Chondrocyte (in vitro differentiated cells): ENCODE results near the gene TRAF2. TPM values are rescaled to one million over a fixed set of nuclear protein-coding genes. Genes with fewer than 3 reads are reported as not detected.

Experiments
- DNase-seq: peaks from one replicate; pipeline ENCODE4 v3.0.0; 2021; ENCODE audit warnings: mixed read lengths, low spot score
- H3K27ac Mint-ChIP-seq: one replicate; pipeline ENCODE4 v1.8.0; 2021; ENCODE audit warnings: mild to moderate bottlenecking, moderate library complexity, mixed read lengths; ENCODE audit not compliant: unreplicated experiment
- H3K27me3 Mint-ChIP-seq: 2 replicates; pipeline ENCODE4 v1.8.0; 2021; ENCODE audit warnings: low read depth, mixed read lengths
- H3K36me3 Mint-ChIP-seq: 2 replicates; pipeline ENCODE4 v1.8.0; 2021; ENCODE audit warnings: low read depth, mixed read lengths
- H3K4me1 Mint-ChIP-seq: 2 replicates; pipeline ENCODE4 v1.8.0; 2021; ENCODE audit warnings: low read depth, mild to moderate bottlenecking, mixed read lengths
- H3K4me3 Mint-ChIP-seq: one replicate; pipeline ENCODE4 v1.8.0; 2021; ENCODE audit warnings: mild to moderate bottlenecking, moderate library complexity, mixed read lengths; ENCODE audit not compliant: unreplicated experiment
- H3K9me3 Mint-ChIP-seq: 2 replicates; pipeline ENCODE4 v1.8.0; 2021; ENCODE audit warnings: low read depth, mixed read lengths
- total RNA-seq: library from RNA; stranded (reverse); gene quantifications from 3 replicates; pipeline ENCODE4 v1.2.1, GENCODE V29; 2021
- TF ChIP-seq, protein P1 (sequence below): fragments of 200-600 bp; sonication (generic); IDR thresholded peaks from 2 replicates; pipeline ENCODE4 v1.5.0; 2021; ENCODE audit warnings: antibody characterized with exemption, mild to moderate bottlenecking, moderate library complexity

Gene TRAF2
- total RNA-seq, 1 donor from 2014 or later = 10.4 TPM

DNA sequence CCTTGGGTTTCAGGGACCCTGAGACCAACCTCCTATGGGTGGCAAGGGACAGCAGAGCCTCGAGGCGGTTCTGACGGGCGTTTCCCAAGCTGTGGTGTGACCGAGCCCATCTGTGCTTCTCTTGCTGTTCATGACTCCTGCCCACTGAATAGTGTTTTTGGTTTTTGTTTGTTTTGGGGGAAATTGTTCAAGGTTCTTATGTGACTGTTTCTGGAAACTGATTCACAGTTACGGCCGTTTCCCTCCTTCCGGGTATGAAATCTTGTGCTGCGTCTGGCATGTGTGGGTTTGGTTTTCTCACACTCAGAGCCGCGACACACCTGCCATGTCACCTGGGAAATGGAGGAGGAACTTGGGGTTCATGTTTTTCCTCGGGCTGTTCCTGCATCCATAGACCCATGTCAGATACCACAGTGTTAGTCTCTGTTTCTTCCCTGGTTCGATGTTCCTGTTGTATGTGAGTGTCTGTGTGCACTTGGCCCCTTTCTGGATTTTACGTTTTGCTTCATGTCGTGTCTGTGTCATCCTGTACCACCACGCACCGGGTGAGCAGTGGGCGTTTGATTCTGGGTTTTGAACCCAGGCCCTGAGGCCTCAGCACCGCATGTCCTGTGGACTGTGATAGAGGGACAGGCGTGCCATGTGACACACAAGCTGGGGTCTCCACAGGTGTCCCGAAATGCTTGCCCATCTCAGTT lies 29.5 kb downstream of the TRAF2 start:
- H3K36me3 Mint-ChIP-seq = peaks cover 24% of the 10 kb centered on the region
- DNase-seq = no peak
- H3K4me3 Mint-ChIP-seq = no peak overlapping the region
- TF ChIP-seq, protein P1, sequence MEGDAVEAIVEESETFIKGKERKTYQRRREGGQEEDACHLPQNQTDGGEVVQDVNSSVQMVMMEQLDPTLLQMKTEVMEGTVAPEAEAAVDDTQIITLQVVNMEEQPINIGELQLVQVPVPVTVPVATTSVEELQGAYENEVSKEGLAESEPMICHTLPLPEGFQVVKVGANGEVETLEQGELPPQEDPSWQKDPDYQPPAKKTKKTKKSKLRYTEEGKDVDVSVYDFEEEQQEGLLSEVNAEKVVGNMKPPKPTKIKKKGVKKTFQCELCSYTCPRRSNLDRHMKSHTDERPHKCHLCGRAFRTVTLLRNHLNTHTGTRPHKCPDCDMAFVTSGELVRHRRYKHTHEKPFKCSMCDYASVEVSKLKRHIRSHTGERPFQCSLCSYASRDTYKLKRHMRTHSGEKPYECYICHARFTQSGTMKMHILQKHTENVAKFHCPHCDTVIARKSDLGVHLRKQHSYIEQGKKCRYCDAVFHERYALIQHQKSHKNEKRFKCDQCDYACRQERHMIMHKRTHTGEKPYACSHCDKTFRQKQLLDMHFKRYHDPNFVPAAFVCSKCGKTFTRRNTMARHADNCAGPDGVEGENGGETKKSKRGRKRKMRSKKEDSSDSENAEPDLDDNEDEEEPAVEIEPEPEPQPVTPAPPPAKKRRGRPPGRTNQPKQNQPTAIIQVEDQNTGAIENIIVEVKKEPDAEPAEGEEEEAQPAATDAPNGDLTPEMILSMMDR = no peak
- no peak overlapping the region for H3K27ac Mint-ChIP-seq
- H3K9me3 Mint-ChIP-seq = no peaks in the 10 kb centered on the region
- no peaks in the 10 kb centered on the region for H3K27me3 Mint-ChIP-seq
- H3K4me1 Mint-ChIP-seq = no peaks in the 10 kb centered on the region

DNA sequence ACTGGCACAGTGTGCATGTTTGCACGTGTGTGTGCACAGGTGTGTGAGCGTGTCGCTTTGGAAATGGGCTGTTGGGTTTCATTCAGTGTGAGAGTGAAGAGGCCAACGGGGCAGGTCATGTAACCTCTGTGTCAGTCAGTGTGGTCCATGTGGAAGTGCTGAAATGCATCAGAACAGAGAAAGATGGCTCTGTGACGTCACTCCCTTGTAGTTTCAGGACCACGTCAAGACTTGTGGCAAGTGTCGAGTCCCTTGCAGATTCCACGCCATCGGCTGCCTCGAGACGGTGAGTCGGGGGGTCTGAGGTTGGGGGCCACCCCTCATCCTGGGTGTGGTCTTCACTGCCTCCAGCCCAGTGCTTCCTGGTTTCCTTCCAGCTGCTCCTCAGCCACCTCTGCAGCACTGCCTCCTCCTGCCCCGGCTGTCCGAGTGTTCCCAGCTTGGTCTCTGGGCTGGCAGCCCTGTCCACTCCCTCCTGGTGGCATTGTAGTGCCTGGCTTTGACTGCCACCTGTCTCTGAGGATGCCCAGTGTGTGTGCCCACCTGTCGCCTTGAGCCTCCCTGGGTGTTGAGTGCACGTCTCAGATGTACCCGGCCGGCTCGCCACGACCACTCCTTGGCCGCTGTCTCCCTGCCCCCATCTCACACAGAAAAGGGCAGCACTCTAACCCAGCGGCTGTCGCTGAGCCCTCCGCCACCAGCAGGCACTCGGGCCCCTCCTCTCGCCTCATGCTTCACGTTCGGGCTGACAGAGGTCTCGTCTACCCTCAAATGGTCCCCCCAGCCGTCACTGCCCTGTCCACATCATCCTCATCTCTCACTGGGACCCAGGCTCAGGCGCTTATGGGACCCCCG lies 30.2 kb downstream of the TRAF2 start:
- H3K36me3 Mint-ChIP-seq = peaks cover 25% of the 10 kb centered on the region

DNA sequence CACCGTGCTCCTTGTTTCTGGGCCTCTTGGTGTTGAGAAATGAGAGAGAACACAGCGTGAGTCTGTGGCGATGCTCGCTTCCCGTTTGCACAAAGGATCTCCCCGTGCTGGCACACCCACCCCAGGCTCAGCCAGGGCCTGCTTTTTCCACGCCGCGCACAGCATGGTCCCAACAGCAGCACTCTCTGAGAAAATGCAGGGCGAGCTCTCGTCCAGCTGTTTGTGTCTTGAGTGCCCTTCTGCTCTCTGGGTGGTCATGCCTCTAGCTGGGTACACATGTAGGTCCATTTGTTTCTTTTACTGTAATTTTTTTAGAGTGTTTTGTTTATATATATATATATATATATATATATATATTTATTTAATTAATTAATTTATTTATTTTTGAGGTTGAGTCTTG lies 31.6 kb downstream of the TRAF2 start:
- H3K27ac Mint-ChIP-seq = no peak overlapping the region

More for the DNA sequence above, 30.2 kb downstream of the TRAF2 start:
- DNase-seq = no peak
- Mint-ChIP-seq H3K27ac (no peak overlapping the region), H3K9me3 (no peaks in the 10 kb centered on the region), H3K4me3 (no peak overlapping the region), H3K4me1 (no peaks in the 10 kb centered on the region), H3K27me3 (no peaks in the 10 kb centered on the region)
- TF ChIP-seq, protein P1 = no peak

DNA sequence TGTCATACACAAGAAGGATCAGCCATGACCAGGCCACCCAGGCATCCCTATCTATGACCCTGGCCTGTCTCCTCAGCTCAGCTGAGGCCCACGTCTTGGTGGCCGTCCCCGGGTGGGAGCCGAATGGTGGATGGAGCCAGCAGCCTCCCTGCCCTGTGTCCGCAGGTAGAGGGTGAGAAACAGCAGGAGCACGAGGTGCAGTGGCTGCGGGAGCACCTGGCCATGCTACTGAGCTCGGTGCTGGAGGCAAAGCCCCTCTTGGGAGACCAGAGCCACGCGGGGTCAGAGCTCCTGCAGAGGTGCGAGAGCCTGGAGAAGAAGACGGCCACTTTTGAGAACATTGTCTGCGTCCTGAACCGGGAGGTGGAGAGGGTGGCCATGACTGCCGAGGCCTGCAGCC lies 33.8 kb downstream of the TRAF2 start:
- Mint-ChIP-seq H3K4me1 (no peaks in the 10 kb centered on the region), H3K27me3 (no peaks in the 10 kb centered on the region), H3K9me3 (no peaks in the 10 kb centered on the region), H3K4me3 (no peak overlapping the region), H3K27ac (no peak overlapping the region), H3K36me3 (peaks cover 25% of the 10 kb centered on the region)
- DNase-seq = no peak
- TF ChIP-seq, protein P1 = no peak

More for the DNA sequence above, 31.6 kb downstream of the TRAF2 start:
- Mint-ChIP-seq H3K27me3 (no peaks in the 10 kb centered on the region), H3K4me3 (no peak overlapping the region), H3K4me1 (no peaks in the 10 kb centered on the region), H3K9me3 (no peaks in the 10 kb centered on the region), H3K36me3 (peaks cover 25% of the 10 kb centered on the region)
- DNase-seq = no peak
- TF ChIP-seq, protein P1 = no peak

DNA sequence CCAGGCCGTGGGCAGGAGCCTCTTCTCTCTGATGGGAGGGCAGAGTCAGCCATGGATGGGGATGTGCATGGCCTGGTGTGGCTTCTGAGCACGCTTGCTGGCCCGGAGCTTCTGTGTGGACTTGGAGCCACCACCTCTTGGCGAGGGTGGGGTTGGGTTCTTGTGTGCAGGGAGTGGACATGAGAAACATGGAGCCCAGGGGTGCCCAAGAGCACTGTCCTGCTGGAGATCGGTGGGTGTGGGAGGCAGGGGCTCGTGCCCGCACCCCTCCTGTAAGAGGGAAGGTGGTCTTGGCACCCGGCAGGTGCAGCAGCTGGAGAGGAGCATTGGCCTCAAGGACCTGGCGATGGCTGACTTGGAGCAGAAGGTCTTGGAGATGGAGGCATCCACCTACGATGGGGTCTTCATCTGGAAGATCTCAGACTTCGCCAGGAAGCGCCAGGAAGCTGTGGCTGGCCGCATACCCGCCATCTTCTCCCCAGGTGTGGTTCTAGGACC lies 34.5 kb downstream of the TRAF2 start:
- H3K9me3 Mint-ChIP-seq = no peaks in the 10 kb centered on the region
- no peaks in the 10 kb centered on the region for H3K4me1 Mint-ChIP-seq
- no peak for DNase-seq
- no peak overlapping the region for H3K4me3 Mint-ChIP-seq
- H3K27me3 Mint-ChIP-seq = no peaks in the 10 kb centered on the region
- H3K36me3 Mint-ChIP-seq = peaks cover 25% of the 10 kb centered on the region
- no peak overlapping the region for H3K27ac Mint-ChIP-seq
- TF ChIP-seq, protein P1 = no peak
